Measurements from ENCODE around the gene RASSF8.

RASSF8 gene, protein sequence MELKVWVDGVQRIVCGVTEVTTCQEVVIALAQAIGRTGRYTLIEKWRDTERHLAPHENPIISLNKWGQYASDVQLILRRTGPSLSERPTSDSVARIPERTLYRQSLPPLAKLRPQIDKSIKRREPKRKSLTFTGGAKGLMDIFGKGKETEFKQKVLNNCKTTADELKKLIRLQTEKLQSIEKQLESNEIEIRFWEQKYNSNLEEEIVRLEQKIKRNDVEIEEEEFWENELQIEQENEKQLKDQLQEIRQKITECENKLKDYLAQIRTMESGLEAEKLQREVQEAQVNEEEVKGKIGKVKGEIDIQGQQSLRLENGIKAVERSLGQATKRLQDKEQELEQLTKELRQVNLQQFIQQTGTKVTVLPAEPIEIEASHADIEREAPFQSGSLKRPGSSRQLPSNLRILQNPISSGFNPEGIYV

DNA sequence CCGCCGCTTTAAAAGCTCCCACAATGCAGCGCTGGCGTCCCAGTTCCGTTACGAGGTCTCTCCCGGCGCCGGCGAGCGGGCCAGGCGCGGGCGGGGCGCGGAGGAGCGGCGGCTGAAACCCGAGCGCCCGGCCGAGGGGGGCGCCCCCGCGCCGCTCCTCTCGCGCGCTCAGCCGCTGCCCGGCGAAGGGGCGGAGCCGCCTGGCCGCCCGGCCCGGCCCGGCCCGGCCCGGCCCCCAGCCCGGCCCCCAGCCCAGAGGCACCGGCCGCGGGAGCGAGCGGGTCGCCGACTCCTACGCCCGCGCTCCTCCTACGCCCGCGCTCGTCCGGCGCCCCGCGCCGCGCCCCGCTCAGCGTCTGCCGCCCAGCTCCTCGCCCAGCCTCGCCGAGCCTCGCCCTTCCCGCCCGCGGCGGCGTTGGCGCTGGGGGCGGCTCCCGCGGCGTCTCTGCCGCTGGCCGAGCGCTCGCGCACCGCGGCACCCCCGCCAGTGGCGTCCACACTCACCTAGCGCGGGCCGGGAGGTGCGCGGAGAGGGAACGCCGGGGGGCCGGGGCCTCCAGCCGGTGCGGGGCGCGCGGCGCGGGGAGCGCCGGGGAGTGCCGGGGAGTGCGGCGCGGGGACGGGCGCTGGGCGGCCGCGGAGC is at the start of gene RASSF8:
RASSF8 (plus strand) TSS at position 255 of the 643 bp plus-strand sequence. CDS start 96,662 bp downstream, outside the sequence.
- no peak for DNase-seq (ENCODE audit: low read depth in 2 of 2)

- DNase-seq (ENCODE audit: low read depth in 2 of 2), result no peak
Measured at GRCh38 chr12:25914551-25914950, 43.9 kb upstream of the RASSF8 start.

GRCh38 chr12:25924491-25925001 is 33.9 kb upstream of the RASSF8 start:
- DNase-seq (ENCODE audit: low read depth in 2 of 2), result no peak

- DNase-seq (ENCODE audit: low read depth in 2 of 2), result no peak
Measured at GRCh38 chr12:25925064-25925463, 33.4 kb upstream of the RASSF8 start.

GRCh38 chr12:25926536-25926935 is 31.9 kb upstream of the RASSF8 start:
- no peak for DNase-seq (ENCODE audit: low read depth in 2 of 2)

DNA sequence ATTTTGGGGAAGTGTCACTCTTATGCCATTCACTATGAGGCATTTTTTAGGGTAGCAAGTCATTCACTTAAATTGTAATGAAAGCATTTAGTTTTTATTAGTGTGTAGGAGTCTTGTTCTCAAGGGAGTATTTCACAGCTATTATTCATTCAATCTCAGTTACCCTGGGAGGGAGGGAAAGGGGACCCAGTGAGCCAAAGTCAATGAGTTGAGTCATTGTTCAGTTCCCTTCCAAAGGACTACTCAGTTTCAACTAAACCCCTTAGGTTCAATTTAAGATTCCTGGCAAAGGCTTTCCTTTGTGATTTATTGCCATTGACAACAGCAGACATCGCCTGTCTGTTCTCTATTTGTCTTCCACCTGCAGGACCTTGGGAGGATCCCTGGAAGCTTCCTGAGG is 29.3 kb upstream of the RASSF8 start:
- no peak for DNase-seq (ENCODE audit: low read depth in 2 of 2)

DNA sequence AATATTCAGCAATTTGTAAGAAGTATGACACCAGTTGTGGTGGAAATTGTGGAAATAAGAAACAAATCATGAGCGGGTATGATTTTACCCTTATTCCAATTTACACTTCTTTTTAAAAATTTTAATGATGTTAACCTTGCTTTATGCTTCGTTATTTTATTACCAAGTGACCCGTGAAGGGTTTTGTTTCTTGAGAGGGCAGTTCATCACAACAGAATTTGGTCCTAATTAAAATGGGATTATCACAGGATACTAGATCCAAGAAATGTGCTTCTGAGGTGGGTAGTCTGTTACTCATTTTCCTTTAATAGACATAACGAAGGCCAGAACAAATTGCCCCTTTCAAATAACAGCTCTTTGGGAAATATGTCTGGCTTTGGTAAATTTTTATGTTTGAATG is 25.5 kb upstream of the RASSF8 start:
- DNase-seq (ENCODE audit: low read depth in 2 of 2), result no peak

DNA sequence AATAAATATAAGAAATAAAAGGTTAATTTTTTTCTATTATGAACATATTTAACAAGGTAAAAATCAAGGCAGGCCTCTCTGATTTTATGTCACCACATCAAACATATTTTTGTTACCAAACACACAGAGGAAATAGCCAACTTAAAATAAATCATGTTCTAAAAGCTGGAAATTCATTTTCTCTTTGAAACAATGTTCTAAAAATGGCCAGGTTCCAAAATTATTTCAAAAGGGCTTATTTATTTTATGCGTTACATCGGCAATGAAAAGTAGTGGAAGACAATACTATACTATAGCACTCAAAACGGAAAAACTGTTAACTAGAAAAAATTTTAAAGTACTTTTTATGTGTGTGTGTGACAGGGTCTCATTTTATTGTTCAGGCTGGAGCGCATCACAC is 24.0 kb upstream of the RASSF8 start:
- DNase-seq (ENCODE audit: low read depth in 2 of 2), result no peak

GRCh38 chr12:25935355-25936144 is 22.9 kb upstream of the RASSF8 start:
- DNase-seq (ENCODE audit: low read depth in 2 of 2), result no peak

- no peak for DNase-seq (ENCODE audit: low read depth in 2 of 2)
Measured at GRCh38 chr12:25937096-25937495, 21.4 kb upstream of the RASSF8 start.

- no peak for DNase-seq (ENCODE audit: low read depth in 2 of 2)
Measured at GRCh38 chr12:25938581-25938980, 19.9 kb upstream of the RASSF8 start.

DNA sequence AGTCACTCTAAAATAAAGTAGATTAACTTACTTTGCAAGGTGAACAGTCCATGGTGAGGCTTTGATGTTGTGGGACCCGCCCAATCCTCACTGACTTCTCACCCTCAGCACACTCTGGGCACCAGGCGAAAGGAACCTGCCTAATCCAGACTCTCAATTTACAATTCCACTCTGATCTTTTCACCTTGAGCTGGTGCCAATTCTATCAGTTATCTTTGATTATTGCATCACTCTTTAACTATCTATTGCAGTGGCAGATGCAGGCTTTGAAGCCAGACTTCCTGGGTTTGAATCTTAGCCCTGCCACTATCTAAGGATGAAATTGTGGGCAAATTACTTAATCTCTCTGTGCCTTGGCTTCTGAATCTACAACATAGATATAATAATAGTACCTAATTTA is 18.9 kb upstream of the RASSF8 start:
- no peak for DNase-seq (ENCODE audit: low read depth in 2 of 2)

DNA sequence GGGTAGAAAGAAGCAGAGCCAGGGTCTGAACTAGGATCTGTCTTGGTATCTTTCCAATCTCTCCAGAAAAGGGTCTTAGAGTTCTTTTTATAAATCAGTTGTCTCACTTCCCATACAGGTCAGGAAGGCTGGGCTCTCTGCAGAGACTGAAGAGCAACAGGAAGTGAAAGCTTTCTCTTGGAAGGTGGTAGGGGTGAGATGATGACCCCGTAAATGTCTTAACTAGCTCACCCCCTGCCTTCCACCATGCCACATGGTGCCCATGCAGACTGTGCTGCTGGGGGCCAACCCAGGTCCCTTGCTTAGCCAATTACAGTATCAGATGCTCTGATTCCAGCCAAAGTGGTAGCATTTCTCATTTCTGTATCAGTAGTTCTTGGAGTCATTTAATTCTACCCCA is 17.6 kb upstream of the RASSF8 start:
- no peak for DNase-seq (ENCODE audit: low read depth in 2 of 2)

DNA sequence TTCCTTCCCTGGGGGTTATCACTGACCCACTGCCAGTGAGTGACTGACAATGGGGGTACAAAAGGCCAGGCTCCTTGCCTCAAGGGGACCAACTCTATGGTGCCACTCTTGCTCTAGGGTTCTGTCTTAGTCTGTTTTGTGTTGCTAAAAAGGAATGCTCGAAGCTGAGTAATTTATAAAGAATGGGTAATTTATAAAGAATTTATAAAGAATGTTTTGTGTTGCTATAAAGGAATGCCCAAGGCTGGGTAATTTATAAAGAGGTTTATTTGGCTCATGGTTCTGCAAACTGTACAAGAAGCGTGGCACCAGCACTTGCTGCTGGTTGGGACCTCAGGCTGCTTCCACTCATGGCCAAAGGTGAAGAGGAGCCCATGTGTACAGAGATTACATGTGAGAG is 15.8 kb upstream of the RASSF8 start:
- no peak for DNase-seq (ENCODE audit: low read depth in 2 of 2)

DNA sequence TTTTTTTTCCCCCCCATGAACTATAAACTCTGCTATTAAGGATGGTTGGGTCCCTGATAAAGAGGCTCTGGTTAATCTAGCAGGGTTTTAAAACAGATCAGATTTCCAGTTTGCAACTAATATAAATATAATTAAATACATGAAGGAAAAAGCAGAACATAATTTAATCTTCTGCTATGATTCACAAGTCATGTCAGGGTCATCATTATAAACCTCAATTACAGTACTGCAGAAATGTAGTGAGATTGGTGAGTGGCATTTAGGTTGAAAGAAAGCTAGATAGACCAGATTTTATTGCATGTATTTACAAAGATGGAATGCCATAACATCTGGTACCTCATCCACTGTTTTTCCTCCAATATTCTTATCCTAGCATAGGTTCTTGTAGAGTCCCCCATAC is 14.5 kb upstream of the RASSF8 start:
- no peak for DNase-seq (ENCODE audit: low read depth in 2 of 2)

DNA sequence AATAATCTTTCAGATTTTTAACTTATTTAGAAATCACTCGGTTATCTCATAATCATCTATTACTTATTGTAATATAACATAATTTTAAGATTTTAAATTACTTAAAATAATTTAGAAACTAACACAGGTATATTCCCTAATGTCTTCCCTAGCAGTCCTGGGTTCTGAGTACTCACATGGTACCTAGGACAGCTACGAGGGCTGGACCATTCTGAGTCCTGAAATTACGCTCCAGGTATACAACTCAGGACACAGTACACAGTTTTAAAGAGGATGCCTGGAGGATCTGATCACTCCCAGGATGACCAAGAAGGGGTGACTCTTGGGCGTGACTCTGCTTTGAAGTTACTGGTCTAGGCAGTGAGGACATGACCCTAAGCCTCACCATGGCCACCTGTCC is 9.1 kb upstream of the RASSF8 start:
- DNase-seq (ENCODE audit: low read depth in 2 of 2), result no peak

GRCh38 chr12:25950329-25951115 is 8.0 kb upstream of the RASSF8 start:
- no peak for DNase-seq (ENCODE audit: low read depth in 2 of 2)

- DNase-seq (ENCODE audit: low read depth in 2 of 2), result no peak
Measured at GRCh38 chr12:25957793-25958427, 572 bp upstream of the RASSF8 start.

GRCh38 chr12:25959071-25959961 is 834 bp downstream of the RASSF8 start:
- DNase-seq (ENCODE audit: low read depth in 2 of 2), result no peak

DNA sequence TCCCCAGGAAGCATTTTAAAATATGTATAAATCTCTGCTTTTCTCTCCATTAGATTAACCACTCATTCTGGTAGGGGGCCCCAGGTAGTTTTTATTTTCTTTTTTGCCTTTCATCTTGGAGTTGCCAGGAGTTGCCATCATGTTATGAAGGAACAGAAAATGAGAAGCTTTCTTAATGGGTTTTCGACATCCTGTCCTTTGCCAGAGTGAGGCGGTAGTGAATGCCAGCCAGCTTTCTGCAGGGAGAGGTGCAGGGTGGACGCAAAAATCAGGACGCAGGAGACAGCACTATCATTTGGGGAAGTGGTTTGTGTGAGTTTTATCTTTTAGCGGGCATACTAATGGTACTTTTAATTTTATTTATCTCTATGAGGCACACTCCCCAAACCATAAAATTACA is 1.7 kb downstream of the RASSF8 start:
- no peak for DNase-seq (ENCODE audit: low read depth in 2 of 2)
